ENCODE measurements around the gene LAMB3. TPM values are rescaled to one million over a fixed set of nuclear protein-coding genes. Genes with fewer than 3 reads are reported as not detected.

The LAMB3 gene
- total RNA-seq, 1 experiment from 2014 or later = 0.28 TPM

GRCh38 chr1:209585672-209586071 is 66.6 kb downstream of the LAMB3 start:
- Histone ChIP-seq H3K9ac (ENCODE audit: extremely low read depth, insufficient read length, low read length) (no peak overlapping the region), H2AK5ac (ENCODE audit: insufficient read length, low read length) (no peak overlapping the region), H3K14ac (ENCODE audit: insufficient read depth, low read length) (no peak overlapping the region), H3K9me3 (ENCODE audit: control insufficient read depth, low read depth, low read length) (no peaks in the 10 kb centered on the region), H3K27ac (ENCODE audit: insufficient read length, low read depth, low read length) (no peak overlapping the region), H3K23ac (ENCODE audit: insufficient read length, low read depth, low read length) (no peak overlapping the region), H2BK120ac (ENCODE audit: low read depth, low read length, poor library complexity, severe bottlenecking) (no peak overlapping the region), H2AFZ (ENCODE audit: low read length) (no peak overlapping the region), H3K4me2 (ENCODE audit: insufficient read depth, insufficient read length, low read length) (peak overlapping the region; percentile 40), H3T11ph (ENCODE audit: low read length) (no peak overlapping the region), H2BK20ac (ENCODE audit: low read depth, low read length, poor library complexity, severe bottlenecking) (no peak overlapping the region), H4K5ac (ENCODE audit: insufficient read length, low read depth, low read length) (no peak overlapping the region), H3K27me3 (ENCODE audit: insufficient read depth, low read length) (peaks cover 4% of the 10 kb centered on the region; the same call in 1 of the 2 replicates), H4K20me1 (ENCODE audit: control insufficient read depth, insufficient read depth, insufficient read length) (no peaks in the 10 kb centered on the region), H2BK15ac (ENCODE audit: low read depth, low read length) (no peak overlapping the region), H2BK12ac (ENCODE audit: insufficient read length, low read depth, low read length) (no peak overlapping the region), H3K79me2 (ENCODE audit: insufficient read depth, low read length) (no peaks in the 10 kb centered on the region), H2BK5ac (ENCODE audit: insufficient read length, low read length) (no peak overlapping the region), H4K91ac (ENCODE audit: insufficient read length, low read depth, low read length) (no peak overlapping the region), H3K4me1 (ENCODE audit: insufficient read depth, low read length) (no peaks in the 10 kb centered on the region), H3K56ac (ENCODE audit: insufficient read length, low read depth, low read length) (no peak overlapping the region), H3K79me1 (ENCODE audit: insufficient read depth, low read depth, low read length, poor library complexity, severe bottlenecking) (no peaks in the 10 kb centered on the region), H3K18ac (ENCODE audit: insufficient read length, low read depth, low read length) (no peak overlapping the region), H3K4ac (ENCODE audit: low read depth, low read length) (no peak overlapping the region), H3K23me2 (ENCODE audit: insufficient read length, low read depth, low read length, poor library complexity, severe bottlenecking) (no peaks in the 10 kb centered on the region), H4K8ac (replicated peaks; ENCODE audit: insufficient read length, low read depth, low read length) (no peak overlapping the region)
- H3K9me3 Mint-ChIP-seq = peaks cover 2 to 3% of the 10 kb centered on the region in 2 experiments; a peak in 2 of 5 replicates
- H3K27ac Mint-ChIP-seq = no peak overlapping the region
- no peak overlapping the region; a peak in 1 of 5 replicates for H3K4me3 Mint-ChIP-seq
- WGBS (ENCODE audit: extremely low coverage, insufficient read length, low lambda C conversion rate) = no CpG with 5 or more reads among the region's 23 CpGs
- H3K36me3 Mint-ChIP-seq (ENCODE audit: insufficient read depth in 1 of 3, low read depth in 3 of 3) = no peaks in the 10 kb centered on the region
- peaks cover 11 to 22% of the 10 kb centered on the region in 2 experiments for H3K4me1 Mint-ChIP-seq
- peak; percentile 47 for DNase-seq
- H3K27me3 Mint-ChIP-seq (ENCODE audit: low read depth) = peaks cover 21% of the 10 kb centered on the region
- no peak for TF ChIP-seq CTCF (conservative IDR thresholded peaks at IDR 0.05)
